ENCODE results near the gene TNIK.
"Not testable (repeated sequence)": the region's sequence is repeated elsewhere in the genome, so short reads cannot be mapped to it uniquely, and the experiment has no call there.

The TNIK gene

GRCh38 chr3:171256445-171257250 is 203.6 kb downstream of the TNIK start:
- no peak for DNase-seq (ENCODE audit: low read depth in 2 of 2)

- no peak for DNase-seq (ENCODE audit: low read depth in 2 of 2)
Measured at GRCh38 chr3:171255236-171255806, 204.9 kb downstream of the TNIK start.

- DNase-seq (ENCODE audit: low read depth in 2 of 2): no peak
Measured at GRCh38 chr3:171254315-171254714, 205.9 kb downstream of the TNIK start.

GRCh38 chr3:171251835-171252234 is 208.4 kb downstream of the TNIK start:
- DNase-seq (ENCODE audit: low read depth in 2 of 2): no peak

GRCh38 chr3:171250444-171250843 is 209.8 kb downstream of the TNIK start:
- no peak for DNase-seq (ENCODE audit: low read depth in 2 of 2)

GRCh38 chr3:171249245-171249644 is 211.0 kb downstream of the TNIK start:
- no peak for DNase-seq (ENCODE audit: low read depth in 2 of 2)

GRCh38 chr3:171248426-171249111 is 211.6 kb downstream of the TNIK start:
- no peak for DNase-seq (ENCODE audit: low read depth in 2 of 2)

- DNase-seq (ENCODE audit: low read depth in 2 of 2): no peak
Measured at GRCh38 chr3:171245796-171246765, 214.1 kb downstream of the TNIK start.

- DNase-seq (ENCODE audit: low read depth in 2 of 2): no peak
Measured at GRCh38 chr3:171242951-171243350, 217.3 kb downstream of the TNIK start.

- no peak for DNase-seq (ENCODE audit: low read depth in 2 of 2)
Measured at GRCh38 chr3:171242170-171242569, 218.0 kb downstream of the TNIK start.

- DNase-seq (ENCODE audit: low read depth in 2 of 2): not testable (repeated sequence)
Measured at GRCh38 chr3:171241655-171242054, 218.6 kb downstream of the TNIK start.

GRCh38 chr3:171240504-171240835 is 219.7 kb downstream of the TNIK start:
- no peak for DNase-seq (ENCODE audit: low read depth in 2 of 2)

GRCh38 chr3:171239757-171240503 is 220.3 kb downstream of the TNIK start:
- DNase-seq (ENCODE audit: low read depth in 2 of 2): no peak

- no peak for DNase-seq (ENCODE audit: low read depth in 2 of 2)
Measured at GRCh38 chr3:171237009-171237385, 223.2 kb downstream of the TNIK start.

- DNase-seq (ENCODE audit: low read depth in 2 of 2): no peak
Measured at GRCh38 chr3:171236265-171237008, 223.8 kb downstream of the TNIK start.

GRCh38 chr3:171234298-171235010 is 225.8 kb downstream of the TNIK start:
- no peak for DNase-seq (ENCODE audit: low read depth in 2 of 2)

- no peak for DNase-seq (ENCODE audit: low read depth in 2 of 2)
Measured at GRCh38 chr3:171231361-171231760, 228.8 kb downstream of the TNIK start.

GRCh38 chr3:171230865-171231264 is 229.3 kb downstream of the TNIK start:
- no peak for DNase-seq (ENCODE audit: low read depth in 2 of 2)

GRCh38 chr3:171229173-171229572 is 231.0 kb downstream of the TNIK start:
- no peak for DNase-seq (ENCODE audit: low read depth in 2 of 2)

- no peak for DNase-seq (ENCODE audit: low read depth in 2 of 2)
Measured at GRCh38 chr3:171228240-171228639, 232.0 kb downstream of the TNIK start.

Data from stimulated activated CD4-positive, alpha-beta T cell treated with anti-CD3 and anti-CD28 coated beads, Interleukin-15, amount 100 ng/mL, for 48 hours (primary cell).